ENCODE measurements around the gene MRPL28. TPM values are rescaled to one million over a fixed set of nuclear protein-coding genes. Genes with fewer than 3 reads are reported as not detected.
"Not testable (repeated sequence)": the region's sequence is repeated elsewhere in the genome, so short reads cannot be mapped to it uniquely, and the experiment has no call there.

The MRPL28 gene
- total and polyA plus RNA-seq, 2 donors from 2014 or later: 59.1 to 201 TPM

DNA sequence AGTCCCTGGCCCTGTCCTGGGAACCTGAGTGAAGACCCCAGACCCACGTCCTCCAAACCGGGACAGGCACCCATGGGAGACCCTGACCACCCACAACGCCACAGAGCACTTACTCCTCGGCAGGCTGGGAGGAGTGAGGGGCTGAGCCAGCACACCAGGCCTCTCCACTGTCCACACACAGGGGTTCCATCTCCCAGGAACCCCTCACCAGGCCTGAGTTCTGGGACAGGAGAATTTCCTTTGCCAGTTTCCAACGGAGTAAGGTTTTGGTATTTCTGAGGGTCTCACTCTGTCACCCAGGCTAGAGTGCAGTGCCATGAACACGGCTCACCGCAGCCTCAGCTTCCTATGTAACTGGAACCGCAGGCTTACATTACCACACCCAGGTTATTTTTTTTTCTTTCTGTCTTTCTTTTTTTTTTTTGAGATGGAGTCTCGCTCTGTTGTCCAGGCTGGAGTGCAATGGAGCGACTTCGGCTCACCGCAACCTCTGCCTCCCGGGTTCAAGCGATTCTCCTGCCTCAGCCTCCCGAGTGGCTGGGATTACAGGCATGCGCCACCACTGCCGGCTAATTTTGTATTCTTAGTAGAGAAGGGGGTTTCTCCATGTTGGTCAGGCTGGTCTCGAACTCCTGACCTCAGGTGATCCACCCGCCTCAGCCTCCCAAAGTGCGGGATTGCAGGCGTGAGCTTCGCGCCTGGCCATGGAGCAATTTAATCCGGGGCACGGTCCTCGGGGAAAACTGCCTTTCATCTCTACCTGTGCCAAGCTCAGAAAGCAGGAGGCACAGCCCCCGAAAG lies 9.8 kb upstream of the MRPL28 start:
- Histone ChIP-seq H3K36me3 (ENCODE audit: control insufficient read depth in 2 of 3, insufficient read depth in 3 of 3, low read length in 3 of 3) (peaks cover 0 to 3% (median 0%) of the 10 kb centered on the region in 3 donors), H3K27me3 (ENCODE audit: control insufficient read depth, insufficient read depth, low read length) (no peaks in the 10 kb centered on the region), H3K9me3 (ENCODE audit: control insufficient read depth in 2 of 3, insufficient read depth in 1 of 3, low read length in 3 of 3) (no peaks in the 10 kb centered on the region), H3K4me1 (ENCODE audit: control insufficient read depth in 2 of 3, insufficient read depth in 2 of 3, low read depth in 1 of 3, low read length in 3 of 3) (peaks cover 0 to 32% (median 0%) of the 10 kb centered on the region in 3 donors), H3K9ac (ENCODE audit: low read length in 3 of 3) (peak overlapping the region in 2 of 3 donors; percentile 12 to 55), H3K27ac (ENCODE audit: low read depth in 2 of 2, low read length in 2 of 2) (peak overlapping the region; percentile 78 to 86), H3K4me3 (ENCODE audit: low read length in 3 of 3) (peak overlapping the region in 1 of 3 donors; percentile 72)
- FAIRE-seq: no peak
- intact Hi-C loops (cut with DNase I): no loop called here
- TF ChIP-seq, protein P1, sequence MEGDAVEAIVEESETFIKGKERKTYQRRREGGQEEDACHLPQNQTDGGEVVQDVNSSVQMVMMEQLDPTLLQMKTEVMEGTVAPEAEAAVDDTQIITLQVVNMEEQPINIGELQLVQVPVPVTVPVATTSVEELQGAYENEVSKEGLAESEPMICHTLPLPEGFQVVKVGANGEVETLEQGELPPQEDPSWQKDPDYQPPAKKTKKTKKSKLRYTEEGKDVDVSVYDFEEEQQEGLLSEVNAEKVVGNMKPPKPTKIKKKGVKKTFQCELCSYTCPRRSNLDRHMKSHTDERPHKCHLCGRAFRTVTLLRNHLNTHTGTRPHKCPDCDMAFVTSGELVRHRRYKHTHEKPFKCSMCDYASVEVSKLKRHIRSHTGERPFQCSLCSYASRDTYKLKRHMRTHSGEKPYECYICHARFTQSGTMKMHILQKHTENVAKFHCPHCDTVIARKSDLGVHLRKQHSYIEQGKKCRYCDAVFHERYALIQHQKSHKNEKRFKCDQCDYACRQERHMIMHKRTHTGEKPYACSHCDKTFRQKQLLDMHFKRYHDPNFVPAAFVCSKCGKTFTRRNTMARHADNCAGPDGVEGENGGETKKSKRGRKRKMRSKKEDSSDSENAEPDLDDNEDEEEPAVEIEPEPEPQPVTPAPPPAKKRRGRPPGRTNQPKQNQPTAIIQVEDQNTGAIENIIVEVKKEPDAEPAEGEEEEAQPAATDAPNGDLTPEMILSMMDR (IDR thresholded peaks at IDR 0.05; ENCODE audit: borderline replicate concordance, extremely low read depth, insufficient read depth): no peak
- DNase-seq: peak in 1 of 5 donors; percentile 75

DNA sequence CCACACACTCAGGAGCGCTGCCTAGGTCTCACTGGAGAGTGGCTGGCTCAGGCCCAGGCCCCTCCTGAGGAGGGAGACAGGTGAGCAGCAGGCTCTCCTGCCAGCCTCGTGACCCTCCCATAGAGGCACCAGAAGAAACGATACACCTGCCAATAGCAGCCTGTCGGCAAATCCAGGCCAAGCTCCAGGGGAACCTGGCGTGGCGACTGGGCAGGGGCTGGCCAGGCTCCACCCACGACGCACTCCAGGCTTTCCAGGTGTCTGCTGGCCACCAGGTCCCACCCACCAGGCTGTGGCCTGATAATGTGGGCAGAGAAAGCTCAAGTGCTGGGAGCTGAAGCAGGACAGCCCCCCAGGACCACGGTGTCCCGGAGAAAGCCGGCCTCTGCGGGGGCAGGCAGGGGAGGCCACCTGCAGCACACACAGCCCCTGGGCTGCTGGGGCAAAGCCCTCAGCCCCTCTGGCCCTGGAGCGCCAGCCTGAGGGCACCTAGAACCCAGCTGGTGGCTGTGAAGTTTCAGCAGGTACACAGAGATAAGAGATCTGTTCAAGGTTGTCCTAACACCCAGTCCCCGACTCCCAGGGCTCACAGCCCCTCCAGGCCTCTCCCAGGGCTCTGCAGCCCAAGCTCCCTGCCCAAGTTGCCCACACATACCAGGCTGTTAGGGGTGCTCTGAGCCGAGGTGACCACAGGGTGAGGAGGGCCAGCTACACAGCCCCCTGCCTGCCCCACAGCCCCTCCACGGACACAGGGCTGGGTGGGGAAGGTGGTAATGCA lies 9.0 kb upstream of the MRPL28 start:
- Histone ChIP-seq H3K4me1 (ENCODE audit: control insufficient read depth in 2 of 3, insufficient read depth in 2 of 3, low read depth in 1 of 3, low read length in 3 of 3) (peaks cover 0 to 32% (median 0%) of the 10 kb centered on the region in 3 donors), H3K4me3 (ENCODE audit: low read length in 3 of 3) (peak overlapping the region in 1 of 3 donors; percentile 72), H3K27ac (ENCODE audit: low read depth in 2 of 2, low read length in 2 of 2) (peak overlapping the region; percentile 60 to 86), H3K27me3 (ENCODE audit: control insufficient read depth, insufficient read depth, low read length) (no peaks in the 10 kb centered on the region), H3K36me3 (ENCODE audit: control insufficient read depth in 2 of 3, insufficient read depth in 3 of 3, low read length in 3 of 3) (peaks cover 0 to 6% (median 3%) of the 10 kb centered on the region in 3 donors), H3K9me3 (ENCODE audit: control insufficient read depth in 2 of 3, insufficient read depth in 1 of 3, low read length in 3 of 3) (no peaks in the 10 kb centered on the region), H3K9ac (ENCODE audit: low read length in 3 of 3) (peak overlapping the region in 2 of 3 donors; percentile 40 to 55)
- TF ChIP-seq, protein P1 (IDR thresholded peaks at IDR 0.05; ENCODE audit: borderline replicate concordance, extremely low read depth, insufficient read depth): no peak
- intact Hi-C loops (cut with DNase I): no loop called here
- peak in 4 of 5 donors; percentile 59 to 92 (median 70) for DNase-seq
- FAIRE-seq: peak; percentile 15

DNA sequence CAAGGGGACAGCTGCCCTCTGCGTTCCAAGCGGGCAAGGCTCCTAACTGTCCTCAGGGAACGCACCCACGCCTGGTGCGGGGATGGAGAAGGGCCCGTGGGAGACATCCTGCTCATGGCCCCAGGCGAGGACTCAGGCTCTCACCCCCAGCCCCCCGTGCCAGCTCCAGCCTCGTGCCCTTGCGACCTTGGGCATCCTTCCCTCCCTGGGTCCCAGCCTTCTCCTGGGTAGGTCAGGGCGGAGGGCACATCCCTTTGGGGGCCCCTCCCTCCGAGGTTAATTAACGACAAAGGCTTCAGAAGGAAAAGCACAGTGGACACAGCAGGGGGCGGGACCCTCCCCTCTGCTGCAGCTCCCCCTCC lies 8.5 kb upstream of the MRPL28 start:
- Histone ChIP-seq H3K27ac (ENCODE audit: low read depth in 2 of 2, low read length in 2 of 2) (peak overlapping the region; percentile 16 to 56), H3K27me3 (ENCODE audit: control insufficient read depth, insufficient read depth, low read length) (no peaks in the 10 kb centered on the region), H3K4me3 (ENCODE audit: low read length in 3 of 3) (no peak overlapping the region), H3K36me3 (ENCODE audit: control insufficient read depth in 2 of 3, insufficient read depth in 3 of 3, low read length in 3 of 3) (peaks cover 0 to 6% (median 3%) of the 10 kb centered on the region in 3 donors), H3K9me3 (ENCODE audit: control insufficient read depth in 2 of 3, insufficient read depth in 1 of 3, low read length in 3 of 3) (no peaks in the 10 kb centered on the region), H3K9ac (ENCODE audit: low read length in 3 of 3) (peak overlapping the region in 1 of 3 donors; percentile 40), H3K4me1 (ENCODE audit: control insufficient read depth in 2 of 3, insufficient read depth in 2 of 3, low read depth in 1 of 3, low read length in 3 of 3) (peaks cover 0 to 27% (median 0%) of the 10 kb centered on the region in 3 donors)
- FAIRE-seq: no peak
- TF ChIP-seq, protein P1 (IDR thresholded peaks at IDR 0.05; ENCODE audit: borderline replicate concordance, extremely low read depth, insufficient read depth): no peak
- intact Hi-C loops (cut with DNase I): no loop called here
- peak in 1 of 5 donors; percentile 76 for DNase-seq

DNA sequence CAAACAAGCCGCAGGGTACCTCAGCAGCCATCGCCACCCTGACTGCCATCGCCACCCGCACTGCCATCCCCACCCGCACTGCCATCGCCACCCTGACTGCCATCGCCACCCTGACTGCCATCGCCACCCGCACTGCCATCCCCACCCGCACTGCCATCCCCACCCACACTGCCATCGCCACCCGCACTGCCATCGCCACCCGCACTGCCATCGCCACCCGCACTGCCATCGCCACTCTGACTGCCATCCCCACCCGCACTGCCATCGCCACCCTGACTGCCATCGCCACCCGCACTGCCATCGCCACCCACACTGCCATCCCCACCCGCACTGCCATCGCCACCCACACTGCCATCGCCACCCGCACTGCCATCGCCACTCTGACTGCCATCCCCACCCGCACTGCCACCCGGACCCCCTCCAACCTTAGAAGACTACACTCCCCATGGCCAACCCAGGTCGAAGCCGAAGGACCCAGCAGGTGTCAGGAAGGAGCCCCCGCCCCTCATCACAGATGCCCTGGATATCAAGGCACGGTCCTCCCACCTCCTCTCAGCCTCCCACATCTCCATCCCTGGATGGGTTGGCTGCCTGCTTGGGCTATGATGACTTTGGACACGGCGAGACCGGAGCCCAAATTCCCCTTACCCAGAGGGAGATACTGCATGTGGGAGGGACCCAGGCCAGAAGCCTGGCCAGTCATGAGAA lies 7.9 kb upstream of the MRPL28 start:
- H3K4me3 ChIP-seq (ENCODE audit: low read length in 3 of 3); FAIRE-seq; DNase-seq; H3K9ac ChIP-seq (ENCODE audit: low read length in 3 of 3); H3K9me3 ChIP-seq (ENCODE audit: control insufficient read depth in 2 of 3, insufficient read depth in 1 of 3, low read length in 3 of 3); H3K27me3 ChIP-seq (ENCODE audit: control insufficient read depth, insufficient read depth, low read length); H3K36me3 ChIP-seq (ENCODE audit: control insufficient read depth in 2 of 3, insufficient read depth in 3 of 3, low read length in 3 of 3); intact Hi-C loops (cut with DNase I): not testable (repeated sequence)
- Histone ChIP-seq H3K27ac (ENCODE audit: low read depth in 2 of 2, low read length in 2 of 2) (peak overlapping the region; percentile 16 to 56), H3K4me1 (ENCODE audit: control insufficient read depth in 2 of 3, insufficient read depth in 2 of 3, low read depth in 1 of 3, low read length in 3 of 3) (peaks cover 0 to 22% (median 0%) of the 10 kb centered on the region in 3 donors)
